Prostate gland (tissue), 2 donors: ENCODE data around the gene THSD8. TPM values are rescaled to one million over a fixed set of nuclear protein-coding genes. Genes with fewer than 3 reads are reported as not detected.
"Not testable (repeated sequence)": the region's sequence is repeated elsewhere in the genome, so short reads cannot be mapped to it uniquely, and the experiment has no call there.

Experiments
- DNase-seq: peaks from one replicate; pipeline ENCODE4 v3.0.0-alpha.2; 2019; ENCODE audit warnings: low spot score
- H3K27ac ChIP-seq, 2 donors: fragments of 200-600 bp; sonication (generic); 2 replicates each; pipeline ENCODE4 v1.5.1; 2017 to 2019
- H3K27me3 ChIP-seq: fragments of 200-600 bp; sonication (generic); replicated peaks from 2 replicates; pipeline ENCODE4 v1.5.1; 2019; ENCODE audit not compliant: insufficient read depth
- H3K36me3 ChIP-seq, 2 donors: fragments of 200-600 bp; sonication (generic); 1 replicate in 1 of 2; 2 replicates in 1 of 2; pipeline versions ENCODE4 v1.5.1 to v1.8.1; 2017 to 2019
- H3K4me1 ChIP-seq: fragments of 200-600 bp; sonication (generic); replicated peaks from 2 replicates; pipeline ENCODE4 v1.5.1; 2019
- H3K4me3 ChIP-seq, 2 donors: fragments of 200-600 bp; sonication (generic); 2 replicates each; pipeline ENCODE4 v1.5.1; 2017 to 2019
- H3K9me3 ChIP-seq: fragments of 200-600 bp; sonication (generic); 2 replicates; pipeline ENCODE4 v1.5.1; 2017
- CTCF ChIP-seq, 4 experiments: fragments of 200-600 bp in 2 of 4; fragments of 450-650 bp in 2 of 4; sonication (generic) in 2 of 4; IDR thresholded peaks; 1 replicate in 3 of 4; 2 replicates in 1 of 4; pipeline ENCODE4 v1.5.1; 2016 to 2019; ENCODE audit warnings: antibody characterized with exemption in 4 of 4, mild to moderate bottlenecking in 2 of 4, moderate library complexity in 2 of 4
- POLR2A ChIP-seq: fragments of 450-650 bp; IDR thresholded peaks from one replicate; pipeline ENCODE4 v1.6.1; 2016; ENCODE audit warnings: antibody characterized with exemption, mild to moderate bottlenecking
- POLR2AphosphoS5 ChIP-seq: sonication (generic); formaldehyde crosslinking; IDR thresholded peaks from one replicate; pipeline ENCODE4 v1.6.1; 2017; ENCODE audit warnings: antibody characterized with exemption
- WGBS: methylation state at CpG from one replicate; pipeline ENCODE4 v1.1.5; 2018; 5-methylcytosine and 5-hydroxymethylcytosine counted together
- intact Hi-C: fragments of 100-400 bp; cut with DNase I; formaldehyde crosslinking; loops from one replicate; pipeline ENCODE4 v1.14.2; 2022
- total RNA-seq, 2 donors: library from RNA; depleted of rRNA; stranded (reverse); fragments of >200 nt; gene quantifications; one replicate each; pipeline ENCODE4 v1.1.0, GENCODE V29; 2016

Gene THSD8
- total RNA-seq, 2 donors from 2014 or later = 0.91 TPM; not detected in 1

- H3K4me3 ChIP-seq = no peak overlapping the region
- TF ChIP-seq POLR2AphosphoS5 (no peak), CTCF (IDR thresholded peaks at IDR 0.05) (no peak), POLR2A (no peak)
- 93% methylated on average over 18 of the region's 18 CpGs for WGBS
- H3K4me1 ChIP-seq = no peaks in the 10 kb centered on the region
- H3K27me3 ChIP-seq = peaks cover 22% of the 10 kb centered on the region
- H3K36me3 ChIP-seq = no peaks in the 10 kb centered on the region
- DNase-seq = no peak
- intact Hi-C loops = no loop called here
- no peaks in the 10 kb centered on the region for H3K9me3 ChIP-seq
- H3K27ac ChIP-seq = no peak overlapping the region
Observed at GRCh38 chr19:12842511-12842910, 40.6 kb downstream of the THSD8 start.

- 87% methylated on average over 11 of the region's 11 CpGs for WGBS
- H3K36me3 ChIP-seq = no peaks in the 10 kb centered on the region
- H3K9me3 ChIP-seq = no peaks in the 10 kb centered on the region
- intact Hi-C loops = no loop called here
- DNase-seq = no peak
- H3K4me1 ChIP-seq = no peaks in the 10 kb centered on the region
- no peak overlapping the region for H3K4me3 ChIP-seq
- no peak overlapping the region for H3K27ac ChIP-seq
- peaks cover 16% of the 10 kb centered on the region for H3K27me3 ChIP-seq
- TF ChIP-seq POLR2AphosphoS5 (no peak), POLR2A (no peak), CTCF (IDR thresholded peaks at IDR 0.05) (no peak)
Observed at GRCh38 chr19:12843328-12843727, 41.5 kb downstream of the THSD8 start.

- H3K27ac ChIP-seq = no peak overlapping the region
- intact Hi-C loops = no loop called here
- DNase-seq = no peak
- H3K36me3 ChIP-seq = no peaks in the 10 kb centered on the region
- peaks cover 12% of the 10 kb centered on the region for H3K27me3 ChIP-seq
- TF ChIP-seq CTCF (IDR thresholded peaks at IDR 0.05) (no peak), POLR2AphosphoS5 (no peak), POLR2A (no peak)
- H3K4me1 ChIP-seq = no peaks in the 10 kb centered on the region
- no peaks in the 10 kb centered on the region for H3K9me3 ChIP-seq
- WGBS = 74% methylated on average over 3 of the region's 3 CpGs
- H3K4me3 ChIP-seq = no peak overlapping the region
Observed at GRCh38 chr19:12843999-12844732, 42.3 kb downstream of the THSD8 start.

GRCh38 chr19:12846613-12847012, 44.7 kb downstream of the THSD8 start:
- WGBS = 86% methylated on average over 7 of the region's 7 CpGs

GRCh38 chr19:12847159-12848139, 45.6 kb downstream of the THSD8 start:
- Histone ChIP-seq H3K4me1 (no peaks in the 10 kb centered on the region), H3K27ac (no peak overlapping the region), H3K27me3 (peaks cover 3% of the 10 kb centered on the region), H3K36me3 (no peaks in the 10 kb centered on the region), H3K4me3 (no peak overlapping the region), H3K9me3 (no peaks in the 10 kb centered on the region)
- TF ChIP-seq POLR2A (no peak), POLR2AphosphoS5 (no peak), CTCF (IDR thresholded peaks at IDR 0.05) (peak; percentile 95 to 99 (median 97))
- DNase-seq = peak; percentile 75
- intact Hi-C loops = loop anchor here (5.0 kb wide), 1 partner anchor 85 kb away; no protein-coding TSS in a partner anchor
- WGBS = 11% methylated on average over 68 of the region's 69 CpGs

More at GRCh38 chr19:12846613-12847012, 44.7 kb downstream of the THSD8 start:
- not testable (repeated sequence) for H3K4me3 ChIP-seq, H3K27me3 ChIP-seq, H3K4me1 ChIP-seq, H3K9me3 ChIP-seq, DNase-seq, H3K36me3 ChIP-seq, H3K27ac ChIP-seq
- intact Hi-C loops = loop anchor here (5.0 kb wide), 1 partner anchor 84 kb away; no protein-coding TSS in a partner anchor
